GM23338 (cell line): ENCODE measurements around the gene TTC39B.

Experiments used
- EZH2 ChIP-seq: fragments of 200-600 bp; sonication (generic); IDR thresholded peaks from one replicate; pipeline ENCODE4 v1.8.0; 2017; ENCODE audit warnings: antibody characterized with exemption, mild to moderate bottlenecking, low read depth; ENCODE audit not compliant: unreplicated experiment
- EZH2phosphoT487 ChIP-seq: fragments of 200-600 bp; sonication (generic); IDR thresholded peaks from one replicate; pipeline ENCODE4 v1.8.1; 2018; ENCODE audit warnings: antibody characterized with exemption; ENCODE audit not compliant: unreplicated experiment
- JUNB ChIP-seq: IDR thresholded peaks from one replicate; pipeline ENCODE4 v1.6.1; 2016; ENCODE audit warnings: antibody characterized with exemption; ENCODE audit not compliant: unreplicated experiment
- POLR2AphosphoS5 ChIP-seq: IDR thresholded peaks from 2 replicates; pipeline ENCODE4 v1.6.1; 2016; ENCODE audit warnings: antibody characterized with exemption, low read depth
- STAT1 ChIP-seq: IDR thresholded peaks from one replicate; pipeline ENCODE4 v1.6.1; 2016; ENCODE audit warnings: antibody characterized with exemption; ENCODE audit not compliant: unreplicated experiment
- ZNF114 ChIP-seq: fragments of 250-450 bp; sonication (Bioruptor Pico); IDR thresholded peaks from 2 replicates; pipeline ENCODE4 v1.5.0; 2020; ENCODE audit warnings: mild to moderate bottlenecking, moderate library complexity
- ZNF331 ChIP-seq: fragments of 250-450 bp; sonication (Bioruptor Pico); IDR thresholded peaks from 2 replicates; pipeline ENCODE4 v1.5.0; 2020; ENCODE audit warnings: low read depth, mild to moderate bottlenecking, moderate library complexity
- TF ChIP-seq, protein P1 (sequence below), 2 experiments: fragments of 200-600 bp in 1 of 2; sonication (generic) in 1 of 2; conservative IDR thresholded peaks; 2 replicates each; pipeline versions ENCODE4 v1.5.1 to v1.6.1; 2016 to 2017; ENCODE audit warnings: antibody characterized with exemption in 2 of 2, low read depth in 2 of 2, mild to moderate bottlenecking in 2 of 2, moderate library complexity in 1 of 2
- TF ChIP-seq, protein P2 (sequence below): IDR thresholded peaks from one replicate; pipeline ENCODE4 v1.6.1; 2018; ENCODE audit warnings: antibody characterized with exemption; ENCODE audit not compliant: unreplicated experiment
- TF ChIP-seq, protein P3 (sequence below): fragments of 250-450 bp; sonication (Bioruptor Pico); IDR thresholded peaks from 2 replicates; pipeline ENCODE4 v1.5.0; 2020; ENCODE audit warnings: mild to moderate bottlenecking, moderate library complexity
- TF ChIP-seq, protein P4 (sequence below): IDR thresholded peaks from 2 replicates; pipeline ENCODE4 v1.6.1; 2016; ENCODE audit warnings: antibody characterized with exemption

DNA sequence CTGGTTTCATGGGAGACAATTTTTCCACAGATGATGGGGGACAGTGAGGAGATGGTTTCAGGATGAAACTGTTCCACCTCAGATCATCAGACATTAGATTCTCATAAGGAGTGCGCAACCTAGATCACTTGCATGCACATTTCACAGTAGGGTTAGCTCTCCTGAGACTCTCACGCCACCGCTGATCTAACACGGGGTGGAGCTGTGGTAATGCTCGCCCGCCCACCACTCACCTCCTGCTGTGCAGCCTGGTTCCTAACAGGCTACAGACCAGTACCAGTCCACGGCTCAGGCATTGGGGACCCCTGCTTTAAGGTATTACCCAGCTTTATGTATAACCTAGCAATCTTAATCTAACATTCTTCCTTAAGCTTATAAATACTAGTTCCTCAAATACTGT lies 35.6 kb downstream of the TTC39B start:
- TF ChIP-seq, protein P1, sequence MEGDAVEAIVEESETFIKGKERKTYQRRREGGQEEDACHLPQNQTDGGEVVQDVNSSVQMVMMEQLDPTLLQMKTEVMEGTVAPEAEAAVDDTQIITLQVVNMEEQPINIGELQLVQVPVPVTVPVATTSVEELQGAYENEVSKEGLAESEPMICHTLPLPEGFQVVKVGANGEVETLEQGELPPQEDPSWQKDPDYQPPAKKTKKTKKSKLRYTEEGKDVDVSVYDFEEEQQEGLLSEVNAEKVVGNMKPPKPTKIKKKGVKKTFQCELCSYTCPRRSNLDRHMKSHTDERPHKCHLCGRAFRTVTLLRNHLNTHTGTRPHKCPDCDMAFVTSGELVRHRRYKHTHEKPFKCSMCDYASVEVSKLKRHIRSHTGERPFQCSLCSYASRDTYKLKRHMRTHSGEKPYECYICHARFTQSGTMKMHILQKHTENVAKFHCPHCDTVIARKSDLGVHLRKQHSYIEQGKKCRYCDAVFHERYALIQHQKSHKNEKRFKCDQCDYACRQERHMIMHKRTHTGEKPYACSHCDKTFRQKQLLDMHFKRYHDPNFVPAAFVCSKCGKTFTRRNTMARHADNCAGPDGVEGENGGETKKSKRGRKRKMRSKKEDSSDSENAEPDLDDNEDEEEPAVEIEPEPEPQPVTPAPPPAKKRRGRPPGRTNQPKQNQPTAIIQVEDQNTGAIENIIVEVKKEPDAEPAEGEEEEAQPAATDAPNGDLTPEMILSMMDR (conservative IDR thresholded peaks at IDR 0.05; ENCODE audit: low read depth in 2 of 2), result no peak
- TF ChIP-seq EZH2phosphoT487, result no peak
- no peak for TF ChIP-seq EZH2
- TF ChIP-seq, protein P2, sequence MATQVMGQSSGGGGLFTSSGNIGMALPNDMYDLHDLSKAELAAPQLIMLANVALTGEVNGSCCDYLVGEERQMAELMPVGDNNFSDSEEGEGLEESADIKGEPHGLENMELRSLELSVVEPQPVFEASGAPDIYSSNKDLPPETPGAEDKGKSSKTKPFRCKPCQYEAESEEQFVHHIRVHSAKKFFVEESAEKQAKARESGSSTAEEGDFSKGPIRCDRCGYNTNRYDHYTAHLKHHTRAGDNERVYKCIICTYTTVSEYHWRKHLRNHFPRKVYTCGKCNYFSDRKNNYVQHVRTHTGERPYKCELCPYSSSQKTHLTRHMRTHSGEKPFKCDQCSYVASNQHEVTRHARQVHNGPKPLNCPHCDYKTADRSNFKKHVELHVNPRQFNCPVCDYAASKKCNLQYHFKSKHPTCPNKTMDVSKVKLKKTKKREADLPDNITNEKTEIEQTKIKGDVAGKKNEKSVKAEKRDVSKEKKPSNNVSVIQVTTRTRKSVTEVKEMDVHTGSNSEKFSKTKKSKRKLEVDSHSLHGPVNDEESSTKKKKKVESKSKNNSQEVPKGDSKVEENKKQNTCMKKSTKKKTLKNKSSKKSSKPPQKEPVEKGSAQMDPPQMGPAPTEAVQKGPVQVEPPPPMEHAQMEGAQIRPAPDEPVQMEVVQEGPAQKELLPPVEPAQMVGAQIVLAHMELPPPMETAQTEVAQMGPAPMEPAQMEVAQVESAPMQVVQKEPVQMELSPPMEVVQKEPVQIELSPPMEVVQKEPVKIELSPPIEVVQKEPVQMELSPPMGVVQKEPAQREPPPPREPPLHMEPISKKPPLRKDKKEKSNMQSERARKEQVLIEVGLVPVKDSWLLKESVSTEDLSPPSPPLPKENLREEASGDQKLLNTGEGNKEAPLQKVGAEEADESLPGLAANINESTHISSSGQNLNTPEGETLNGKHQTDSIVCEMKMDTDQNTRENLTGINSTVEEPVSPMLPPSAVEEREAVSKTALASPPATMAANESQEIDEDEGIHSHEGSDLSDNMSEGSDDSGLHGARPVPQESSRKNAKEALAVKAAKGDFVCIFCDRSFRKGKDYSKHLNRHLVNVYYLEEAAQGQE, result no peak
- no peak for TF ChIP-seq POLR2AphosphoS5
- TF ChIP-seq, protein P3, sequence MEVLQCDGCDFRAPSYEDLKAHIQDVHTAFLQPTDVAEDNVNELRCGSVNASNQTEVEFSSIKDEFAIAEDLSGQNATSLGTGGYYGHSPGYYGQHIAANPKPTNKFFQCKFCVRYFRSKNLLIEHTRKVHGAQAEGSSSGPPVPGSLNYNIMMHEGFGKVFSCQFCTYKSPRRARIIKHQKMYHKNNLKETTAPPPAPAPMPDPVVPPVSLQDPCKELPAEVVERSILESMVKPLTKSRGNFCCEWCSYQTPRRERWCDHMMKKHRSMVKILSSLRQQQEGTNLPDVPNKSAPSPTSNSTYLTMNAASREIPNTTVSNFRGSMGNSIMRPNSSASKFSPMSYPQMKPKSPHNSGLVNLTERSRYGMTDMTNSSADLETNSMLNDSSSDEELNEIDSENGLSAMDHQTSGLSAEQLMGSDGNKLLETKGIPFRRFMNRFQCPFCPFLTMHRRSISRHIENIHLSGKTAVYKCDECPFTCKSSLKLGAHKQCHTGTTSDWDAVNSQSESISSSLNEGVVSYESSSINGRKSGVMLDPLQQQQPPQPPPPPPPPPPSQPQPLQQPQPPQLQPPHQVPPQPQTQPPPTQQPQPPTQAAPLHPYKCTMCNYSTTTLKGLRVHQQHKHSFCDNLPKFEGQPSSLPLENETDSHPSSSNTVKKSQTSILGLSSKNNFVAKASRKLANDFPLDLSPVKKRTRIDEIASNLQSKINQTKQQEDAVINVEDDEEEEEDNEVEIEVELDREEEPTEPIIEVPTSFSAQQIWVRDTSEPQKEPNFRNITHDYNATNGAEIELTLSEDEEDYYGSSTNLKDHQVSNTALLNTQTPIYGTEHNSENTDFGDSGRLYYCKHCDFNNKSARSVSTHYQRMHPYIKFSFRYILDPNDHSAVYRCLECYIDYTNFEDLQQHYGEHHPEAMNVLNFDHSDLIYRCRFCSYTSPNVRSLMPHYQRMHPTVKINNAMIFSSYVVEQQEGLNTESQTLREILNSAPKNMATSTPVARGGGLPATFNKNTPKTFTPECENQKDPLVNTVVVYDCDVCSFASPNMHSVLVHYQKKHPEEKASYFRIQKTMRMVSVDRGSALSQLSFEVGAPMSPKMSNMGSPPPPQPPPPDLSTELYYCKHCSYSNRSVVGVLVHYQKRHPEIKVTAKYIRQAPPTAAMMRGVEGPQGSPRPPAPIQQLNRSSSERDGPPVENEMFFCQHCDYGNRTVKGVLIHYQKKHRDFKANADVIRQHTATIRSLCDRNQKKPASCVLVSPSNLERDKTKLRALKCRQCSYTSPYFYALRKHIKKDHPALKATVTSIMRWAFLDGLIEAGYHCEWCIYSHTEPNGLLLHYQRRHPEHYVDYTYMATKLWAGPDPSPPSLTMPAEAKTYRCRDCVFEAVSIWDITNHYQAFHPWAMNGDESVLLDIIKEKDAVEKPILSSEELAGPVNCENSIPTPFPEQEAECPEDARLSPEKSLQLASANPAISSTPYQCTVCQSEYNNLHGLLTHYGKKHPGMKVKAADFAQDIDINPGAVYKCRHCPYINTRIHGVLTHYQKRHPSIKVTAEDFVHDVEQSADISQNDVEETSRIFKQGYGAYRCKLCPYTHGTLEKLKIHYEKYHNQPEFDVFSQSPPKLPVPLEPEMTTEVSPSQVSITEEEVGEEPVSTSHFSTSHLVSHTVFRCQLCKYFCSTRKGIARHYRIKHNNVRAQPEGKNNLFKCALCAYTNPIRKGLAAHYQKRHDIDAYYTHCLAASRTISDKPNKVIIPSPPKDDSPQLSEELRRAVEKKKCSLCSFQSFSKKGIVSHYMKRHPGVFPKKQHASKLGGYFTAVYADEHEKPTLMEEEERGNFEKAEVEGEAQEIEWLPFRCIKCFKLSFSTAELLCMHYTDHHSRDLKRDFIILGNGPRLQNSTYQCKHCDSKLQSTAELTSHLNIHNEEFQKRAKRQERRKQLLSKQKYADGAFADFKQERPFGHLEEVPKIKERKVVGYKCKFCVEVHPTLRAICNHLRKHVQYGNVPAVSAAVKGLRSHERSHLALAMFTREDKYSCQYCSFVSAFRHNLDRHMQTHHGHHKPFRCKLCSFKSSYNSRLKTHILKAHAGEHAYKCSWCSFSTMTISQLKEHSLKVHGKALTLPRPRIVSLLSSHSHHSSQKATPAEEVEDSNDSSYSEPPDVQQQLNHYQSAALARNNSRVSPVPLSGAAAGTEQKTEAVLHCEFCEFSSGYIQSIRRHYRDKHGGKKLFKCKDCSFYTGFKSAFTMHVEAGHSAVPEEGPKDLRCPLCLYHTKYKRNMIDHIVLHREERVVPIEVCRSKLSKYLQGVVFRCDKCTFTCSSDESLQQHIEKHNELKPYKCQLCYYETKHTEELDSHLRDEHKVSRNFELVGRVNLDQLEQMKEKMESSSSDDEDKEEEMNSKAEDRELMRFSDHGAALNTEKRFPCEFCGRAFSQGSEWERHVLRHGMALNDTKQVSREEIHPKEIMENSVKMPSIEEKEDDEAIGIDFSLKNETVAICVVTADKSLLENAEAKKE (CRISPR knock-in tag), result no peak
- TF ChIP-seq ZNF331, result no peak
- no peak for TF ChIP-seq ZNF114 (CRISPR knock-in tag)
- TF ChIP-seq, protein P4, sequence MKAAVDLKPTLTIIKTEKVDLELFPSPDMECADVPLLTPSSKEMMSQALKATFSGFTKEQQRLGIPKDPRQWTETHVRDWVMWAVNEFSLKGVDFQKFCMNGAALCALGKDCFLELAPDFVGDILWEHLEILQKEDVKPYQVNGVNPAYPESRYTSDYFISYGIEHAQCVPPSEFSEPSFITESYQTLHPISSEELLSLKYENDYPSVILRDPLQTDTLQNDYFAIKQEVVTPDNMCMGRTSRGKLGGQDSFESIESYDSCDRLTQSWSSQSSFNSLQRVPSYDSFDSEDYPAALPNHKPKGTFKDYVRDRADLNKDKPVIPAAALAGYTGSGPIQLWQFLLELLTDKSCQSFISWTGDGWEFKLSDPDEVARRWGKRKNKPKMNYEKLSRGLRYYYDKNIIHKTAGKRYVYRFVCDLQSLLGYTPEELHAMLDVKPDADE, result no peak
- no peak for TF ChIP-seq JUNB
- TF ChIP-seq STAT1, result no peak
